PC-9 (cell line): ENCODE measurements around the gene CEP131.

Experiments
- EZH2 ChIP-seq: fragments of 200-600 bp; sonication (generic); IDR thresholded peaks from 2 replicates; pipeline ENCODE4 v1.8.0; 2017; ENCODE audit warnings: antibody characterized with exemption, low read depth
- TF ChIP-seq, protein P1 (sequence below): fragments of 200-600 bp; sonication (generic); conservative IDR thresholded peaks from 2 replicates; pipeline ENCODE4 v1.6.1; 2017; ENCODE audit warnings: mixed run types, antibody characterized with exemption, mild to moderate bottlenecking, moderate library complexity

DNA sequence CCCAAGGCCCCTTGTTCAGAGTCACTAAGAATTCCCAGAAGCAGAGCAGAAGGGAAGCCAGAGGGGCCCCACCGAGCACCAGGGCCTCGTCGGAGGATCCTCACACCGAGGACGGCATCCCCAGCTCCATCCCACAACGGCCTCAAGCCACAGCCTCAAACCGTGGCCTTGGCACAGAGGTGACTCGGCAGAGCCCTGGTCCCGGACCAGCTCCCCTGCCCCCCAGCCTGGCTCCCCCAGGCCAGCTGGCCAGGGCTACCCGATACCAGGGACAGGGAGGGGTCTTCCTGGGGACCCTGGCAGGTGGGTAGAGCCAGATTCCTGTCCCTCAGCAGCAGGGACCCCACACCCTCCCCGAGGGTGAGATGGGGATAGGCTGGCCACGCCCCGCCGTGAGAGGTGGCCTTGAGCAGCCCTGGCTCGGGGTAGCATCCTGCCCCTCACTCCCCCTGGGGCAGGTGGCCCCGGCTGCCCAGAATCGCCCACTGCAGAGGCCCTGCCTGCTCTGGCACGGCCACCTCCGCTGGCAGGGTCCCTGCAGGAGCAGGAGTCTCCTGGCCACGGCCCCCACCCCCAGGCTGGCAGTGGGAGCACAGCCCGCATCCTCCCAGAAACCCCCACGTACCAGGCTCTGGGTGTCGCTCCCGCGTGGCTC, 63.0 kb downstream of the CEP131 start:
- TF ChIP-seq, protein P1, sequence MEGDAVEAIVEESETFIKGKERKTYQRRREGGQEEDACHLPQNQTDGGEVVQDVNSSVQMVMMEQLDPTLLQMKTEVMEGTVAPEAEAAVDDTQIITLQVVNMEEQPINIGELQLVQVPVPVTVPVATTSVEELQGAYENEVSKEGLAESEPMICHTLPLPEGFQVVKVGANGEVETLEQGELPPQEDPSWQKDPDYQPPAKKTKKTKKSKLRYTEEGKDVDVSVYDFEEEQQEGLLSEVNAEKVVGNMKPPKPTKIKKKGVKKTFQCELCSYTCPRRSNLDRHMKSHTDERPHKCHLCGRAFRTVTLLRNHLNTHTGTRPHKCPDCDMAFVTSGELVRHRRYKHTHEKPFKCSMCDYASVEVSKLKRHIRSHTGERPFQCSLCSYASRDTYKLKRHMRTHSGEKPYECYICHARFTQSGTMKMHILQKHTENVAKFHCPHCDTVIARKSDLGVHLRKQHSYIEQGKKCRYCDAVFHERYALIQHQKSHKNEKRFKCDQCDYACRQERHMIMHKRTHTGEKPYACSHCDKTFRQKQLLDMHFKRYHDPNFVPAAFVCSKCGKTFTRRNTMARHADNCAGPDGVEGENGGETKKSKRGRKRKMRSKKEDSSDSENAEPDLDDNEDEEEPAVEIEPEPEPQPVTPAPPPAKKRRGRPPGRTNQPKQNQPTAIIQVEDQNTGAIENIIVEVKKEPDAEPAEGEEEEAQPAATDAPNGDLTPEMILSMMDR, result no peak
- no peak for TF ChIP-seq EZH2
